Measurements from ENCODE around the gene IFT43.
"Not testable (repeated sequence)": the region's sequence is repeated elsewhere in the genome, so short reads cannot be mapped to it uniquely, and the experiment has no call there.

The IFT43 gene

DNA sequence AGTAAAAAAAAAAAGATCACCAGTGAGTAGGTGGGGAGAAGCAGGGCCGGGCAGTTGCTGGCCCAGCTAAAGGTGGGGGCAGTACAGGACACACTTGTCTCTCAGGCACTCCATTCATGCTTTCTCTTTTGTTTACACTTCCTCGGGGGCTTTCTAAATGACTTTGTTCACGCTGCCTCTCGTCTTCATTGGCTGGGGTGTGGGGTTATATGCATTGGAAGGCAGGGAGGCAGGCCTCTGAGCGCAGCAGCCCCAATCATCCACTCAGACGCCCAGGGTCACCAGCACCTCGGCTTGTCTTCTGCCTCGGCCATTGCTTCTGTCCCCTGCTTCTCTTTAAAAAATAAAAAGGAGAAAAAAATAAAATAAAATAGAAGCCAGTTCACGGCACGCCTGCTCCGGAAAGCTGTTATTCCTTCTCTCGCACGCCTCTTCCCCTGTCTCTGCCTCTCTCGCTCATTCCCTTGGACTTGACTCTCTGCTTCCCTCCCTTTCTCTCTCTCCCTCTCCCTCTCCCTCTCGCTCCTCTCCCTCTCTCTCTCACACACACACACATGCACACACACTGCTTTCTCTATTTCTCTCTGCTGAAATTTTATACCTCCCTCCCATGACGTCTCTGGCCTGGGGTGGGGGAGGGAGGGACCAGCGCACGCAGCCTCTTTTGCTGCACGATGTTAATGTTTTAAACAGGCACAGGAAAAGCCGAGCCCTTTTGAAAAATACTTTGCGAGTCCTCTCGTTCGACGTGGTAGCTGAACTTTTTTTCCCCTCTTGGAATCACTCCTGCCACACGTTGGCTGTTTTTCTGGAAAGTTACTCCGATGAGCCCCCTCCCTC lies 3.9 kb upstream of the IFT43 start, which contains the start of gene TGFB3:
Gene TGFB3, minus strand, starts transcription at position 570 of the 840 bp plus-strand sequence. CDS start 1,102 bp downstream, outside the sequence.
- peak; percentile 72 for DNase-seq

DNA sequence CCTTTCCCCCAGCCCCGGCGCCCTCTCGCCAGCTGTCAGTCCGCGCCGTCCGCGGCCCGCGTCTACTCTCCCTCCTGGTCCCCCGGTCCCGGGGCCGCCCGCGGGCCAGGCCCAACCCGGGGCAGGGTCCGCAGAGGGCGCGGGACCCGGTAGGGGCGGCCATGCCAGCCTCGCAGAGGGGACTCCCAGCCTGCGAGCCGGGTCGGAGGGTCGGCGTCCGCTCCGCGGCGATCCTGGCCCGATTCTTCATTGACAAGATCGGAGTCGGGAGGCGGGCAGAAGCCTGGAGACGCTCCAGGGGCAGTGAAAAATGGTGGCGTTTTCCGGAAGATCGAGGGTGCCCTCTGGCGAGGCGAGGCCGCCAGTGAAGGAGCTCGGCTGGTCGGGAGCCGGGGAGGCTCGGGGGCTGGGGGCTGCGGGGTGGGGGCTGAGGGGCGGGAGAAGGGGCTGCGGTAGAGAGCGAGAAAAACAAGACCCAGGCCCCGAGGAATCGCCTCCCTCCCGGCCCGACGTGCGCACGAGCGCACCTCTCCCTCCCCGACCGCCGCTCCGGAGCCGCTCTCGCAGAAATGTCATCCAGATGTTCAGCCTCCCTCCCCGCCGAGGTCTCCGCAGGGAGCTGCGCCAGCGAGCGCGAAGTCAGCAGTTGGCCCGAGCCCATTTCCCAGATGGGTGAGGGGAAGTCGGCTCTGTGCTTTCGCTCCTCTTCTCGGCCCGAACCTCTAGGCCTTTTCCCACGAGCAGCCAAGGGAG lies 3.1 kb upstream of the IFT43 start:
- DNase-seq: peak; percentile 75

DNA sequence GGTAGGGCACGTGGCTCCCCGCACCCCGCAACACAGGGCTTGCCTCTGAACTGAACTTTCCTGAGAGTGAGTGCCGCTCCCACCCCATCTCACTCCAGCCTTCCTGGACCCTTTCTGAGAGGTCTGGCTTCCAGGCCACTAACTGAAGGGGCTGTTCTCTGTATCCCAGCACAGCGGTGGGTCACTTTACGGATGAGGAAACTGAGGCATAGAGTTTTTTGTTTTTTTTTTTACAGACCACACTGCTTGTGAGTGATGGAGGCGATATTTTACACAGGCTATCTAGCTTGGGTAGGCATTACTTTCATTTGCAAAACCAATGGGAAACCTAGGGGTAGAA lies 2.6 kb upstream of the IFT43 start:
- no peak for DNase-seq

DNA sequence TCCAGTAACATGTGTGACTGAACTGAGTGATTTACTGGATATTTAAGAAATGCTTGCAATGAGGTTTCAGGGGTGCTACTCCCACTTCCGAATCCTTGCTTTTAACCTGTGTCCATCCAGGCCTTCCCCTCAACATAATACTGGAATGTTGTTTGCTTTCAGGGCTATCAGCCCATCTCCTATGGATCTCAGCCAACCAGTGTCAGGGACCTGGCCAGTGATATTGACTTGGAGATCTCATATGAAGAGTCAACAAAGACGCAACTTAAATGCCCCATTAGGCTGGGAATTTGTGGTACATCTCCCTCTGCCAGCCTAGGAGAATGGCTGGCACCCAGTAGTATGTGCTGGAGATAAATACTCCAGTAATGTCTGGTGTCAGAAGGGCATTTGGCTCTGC lies 889 bp upstream of the IFT43 start:
- DNase-seq: no peak

DNA sequence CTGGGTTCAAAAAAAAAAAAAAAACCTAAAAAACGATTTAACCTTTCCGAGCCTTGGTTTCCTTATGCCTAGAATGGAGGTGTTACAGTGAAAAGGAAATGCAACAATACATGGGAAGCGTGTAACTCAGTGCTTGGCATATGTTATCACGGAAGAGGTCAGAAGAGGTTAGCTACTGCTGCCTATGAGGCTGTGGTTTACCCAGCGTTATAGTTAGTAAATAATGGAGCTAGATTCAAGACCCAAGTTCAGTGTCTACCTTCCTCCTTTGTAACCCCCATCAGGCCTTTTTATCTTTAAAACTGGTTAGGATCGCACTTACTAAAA lies 839 bp downstream of the IFT43 start:
- DNase-seq: no peak

DNA sequence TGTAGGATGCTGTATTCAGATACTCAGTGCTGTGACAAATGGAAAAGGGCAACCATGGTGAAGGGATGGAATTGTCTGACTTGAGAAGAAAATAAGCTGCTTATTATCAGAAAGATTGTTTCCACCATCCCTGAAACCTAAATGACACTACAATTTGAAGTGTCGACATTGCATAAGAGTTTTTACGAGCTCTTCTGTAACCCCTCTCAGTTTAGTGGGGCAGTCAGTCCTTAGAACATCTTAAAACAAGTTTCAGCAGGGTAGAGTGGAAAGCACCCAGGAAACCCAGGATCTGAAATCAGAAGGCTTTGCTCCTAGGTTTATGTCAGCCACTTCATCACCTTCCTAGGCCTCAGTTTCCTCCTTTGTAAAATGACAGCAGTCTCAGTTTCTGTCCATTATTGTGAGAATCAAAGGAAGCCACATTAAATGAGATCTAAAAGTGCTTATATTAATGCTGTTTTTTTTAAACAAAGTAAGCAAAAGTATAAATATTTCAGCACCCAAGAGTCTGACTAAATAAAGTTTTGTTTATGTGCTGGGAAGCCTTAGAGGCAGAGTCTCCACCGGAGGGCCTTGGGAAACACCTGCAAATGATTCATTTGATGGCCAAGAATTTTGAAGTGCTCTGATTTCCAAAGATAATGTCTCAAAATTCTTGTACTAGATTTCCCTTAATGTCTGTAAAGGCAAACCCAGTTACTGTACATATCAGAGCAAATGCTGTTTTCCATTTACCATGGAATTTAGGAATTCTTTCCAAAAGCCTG lies 1.8 kb downstream of the IFT43 start:
- no peak for DNase-seq

DNA sequence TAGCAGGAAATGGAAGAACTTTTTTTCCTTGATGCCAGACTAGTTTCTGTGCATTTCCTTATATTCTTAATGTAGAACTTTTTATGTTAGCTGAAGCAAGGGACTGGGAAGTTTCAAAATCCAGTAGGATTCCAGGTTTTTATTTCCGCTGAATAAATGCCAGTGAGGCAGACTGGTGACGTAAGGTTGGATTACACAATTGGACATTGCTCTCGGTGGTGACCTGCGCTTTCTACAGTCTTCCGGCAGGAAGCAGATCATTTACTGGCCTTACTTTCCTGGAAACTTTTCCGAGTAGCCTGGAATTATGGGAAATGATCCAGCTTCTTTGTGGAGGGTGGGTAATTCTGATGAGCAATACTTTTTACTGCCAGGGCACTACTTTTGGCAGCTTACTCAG lies 3.6 kb downstream of the IFT43 start:
- DNase-seq: no peak

DNA sequence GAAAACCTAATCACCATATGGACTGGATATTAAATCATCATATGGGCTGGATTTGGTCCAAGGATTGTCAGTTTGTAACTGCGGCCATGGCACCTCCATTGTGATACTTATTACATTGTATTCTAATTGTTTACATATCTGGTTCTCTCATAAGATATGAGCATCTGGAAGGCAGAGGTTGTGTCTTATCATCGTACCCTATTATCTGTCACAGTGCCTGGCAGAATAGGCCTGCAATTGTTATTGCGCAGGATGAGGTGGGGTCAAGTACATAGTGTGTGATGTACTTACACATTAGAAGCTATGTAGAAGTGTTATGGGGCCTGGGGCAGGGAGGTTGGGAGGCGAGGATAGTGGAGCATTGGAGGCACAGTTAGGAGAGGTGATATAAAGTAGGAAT lies 4.7 kb downstream of the IFT43 start:
- no peak for DNase-seq

DNA sequence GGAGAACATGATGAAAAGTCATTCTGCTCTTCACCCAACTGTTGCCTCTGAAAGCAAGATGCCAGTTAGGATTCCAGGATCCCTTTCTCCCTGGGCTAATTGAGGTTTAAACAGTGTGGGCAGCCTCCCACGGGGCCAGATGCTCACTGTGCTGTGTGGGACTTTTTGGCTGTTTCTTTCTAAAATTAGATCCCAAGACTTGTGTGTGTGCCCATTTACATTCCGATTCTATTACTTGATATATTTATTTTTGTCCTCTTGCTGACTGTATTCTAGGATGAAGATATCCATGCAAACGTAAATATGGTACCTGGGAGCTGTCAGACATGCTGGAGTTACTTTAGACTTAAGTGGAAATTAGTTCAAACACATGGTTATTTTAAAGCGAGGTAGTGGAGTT lies 6.2 kb downstream of the IFT43 start:
- no peak for DNase-seq

DNA sequence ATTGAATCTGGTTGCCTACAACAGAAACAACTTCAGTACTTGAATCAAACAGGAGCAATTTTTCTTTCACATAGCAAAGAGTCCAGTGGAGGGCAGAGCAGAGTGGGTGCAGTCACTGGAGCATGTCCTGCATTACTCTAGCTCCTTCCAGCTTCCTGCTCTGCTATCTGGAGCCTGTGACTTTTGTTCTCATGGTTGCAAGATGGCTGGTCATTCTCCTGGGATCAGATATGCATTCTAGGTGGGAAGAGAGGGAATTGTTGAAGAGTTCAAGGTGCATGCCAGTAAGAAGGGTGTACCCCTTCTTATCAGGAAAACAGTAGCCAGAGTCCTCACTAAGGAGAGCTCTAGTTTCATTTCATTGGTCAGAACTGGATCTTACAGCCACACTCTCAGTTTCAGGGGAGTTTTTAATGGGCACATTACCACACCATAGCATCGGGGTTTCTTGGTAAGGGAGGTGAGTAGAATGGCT lies 8.0 kb downstream of the IFT43 start:
- DNase-seq: no peak

DNA sequence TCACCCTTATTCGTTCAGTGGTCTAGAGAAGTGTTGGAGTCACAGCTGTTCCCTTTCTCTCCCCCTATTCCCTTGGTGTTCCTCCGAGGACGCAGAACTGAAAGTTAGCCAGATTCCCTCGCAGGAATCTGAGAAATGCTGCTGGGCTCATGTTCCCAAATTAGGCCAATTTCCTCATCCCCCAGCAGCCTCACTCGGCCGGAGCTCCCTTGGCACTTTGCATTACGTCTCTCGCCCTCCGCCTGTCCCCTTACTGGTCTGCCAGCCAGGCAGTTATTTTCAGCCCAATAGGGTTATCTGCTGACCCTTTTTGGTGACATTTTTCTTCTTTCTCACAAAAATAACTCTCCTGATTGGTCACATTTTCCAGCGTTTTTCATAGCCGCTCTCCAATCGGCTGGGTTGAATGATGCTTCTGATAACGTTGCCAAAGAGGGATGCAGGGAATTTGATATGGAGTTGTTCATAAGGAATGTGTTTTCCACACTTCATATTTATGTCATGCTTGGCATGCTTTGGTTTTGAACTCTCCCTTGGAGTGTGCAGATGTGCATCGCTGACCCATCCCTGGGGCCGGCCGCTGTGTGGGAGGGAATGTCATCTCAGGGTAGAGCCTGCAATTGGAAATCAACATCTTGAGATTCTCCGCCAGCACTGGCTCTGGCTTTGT lies 9.9 kb downstream of the IFT43 start:
- DNase-seq: no peak

DNA sequence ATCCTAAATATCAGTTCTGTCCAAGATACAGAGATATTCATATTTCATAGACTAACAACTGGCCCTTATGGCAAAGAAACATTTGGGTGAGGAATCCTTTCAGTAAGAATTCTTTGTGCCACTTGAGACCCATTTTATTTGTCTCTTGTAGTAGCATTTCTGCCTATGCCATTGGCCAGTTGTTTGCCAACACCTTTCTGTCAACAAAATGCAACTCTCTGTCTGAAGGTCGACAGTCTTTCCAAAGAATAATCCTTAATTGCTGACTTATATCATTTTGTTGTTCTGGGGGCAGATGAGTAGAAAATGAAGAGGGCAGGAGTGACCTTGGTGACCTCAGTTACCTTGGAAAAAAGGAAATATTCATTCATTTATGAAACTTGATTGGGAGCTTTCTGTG lies 10.9 kb downstream of the IFT43 start:
- DNase-seq: no peak

DNA sequence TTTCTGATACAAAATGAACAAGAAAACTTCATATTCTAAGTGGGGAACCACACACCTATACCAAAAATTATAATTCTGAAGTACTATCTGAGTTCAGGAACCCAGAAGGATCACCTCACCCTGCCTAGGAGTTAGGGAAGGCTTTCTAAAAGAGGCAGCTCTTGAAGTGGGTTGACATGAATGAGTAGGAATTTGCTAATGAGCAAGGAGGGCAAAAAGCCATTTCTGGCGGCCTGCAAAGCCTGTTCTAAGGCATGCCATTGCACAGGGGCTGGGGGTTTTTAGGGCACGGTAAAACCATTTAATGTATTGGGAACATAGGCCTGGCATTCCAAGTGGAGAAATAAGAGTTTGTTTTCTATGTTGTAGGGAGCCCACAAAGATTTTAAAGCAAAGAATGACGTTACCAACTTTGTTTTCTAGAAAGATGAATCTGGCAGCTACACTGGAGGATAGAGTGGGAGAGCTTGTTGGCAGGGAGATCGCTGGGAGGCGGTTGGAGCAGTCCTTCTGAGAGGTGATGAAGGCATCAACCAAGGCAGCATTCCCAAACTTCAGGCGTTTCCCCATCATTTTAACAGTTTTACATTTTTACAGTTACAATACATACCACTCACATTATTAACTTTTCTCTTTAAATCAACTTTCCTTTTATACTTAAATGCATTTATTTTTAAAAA lies 14.1 kb downstream of the IFT43 start:
- no peak for DNase-seq

DNA sequence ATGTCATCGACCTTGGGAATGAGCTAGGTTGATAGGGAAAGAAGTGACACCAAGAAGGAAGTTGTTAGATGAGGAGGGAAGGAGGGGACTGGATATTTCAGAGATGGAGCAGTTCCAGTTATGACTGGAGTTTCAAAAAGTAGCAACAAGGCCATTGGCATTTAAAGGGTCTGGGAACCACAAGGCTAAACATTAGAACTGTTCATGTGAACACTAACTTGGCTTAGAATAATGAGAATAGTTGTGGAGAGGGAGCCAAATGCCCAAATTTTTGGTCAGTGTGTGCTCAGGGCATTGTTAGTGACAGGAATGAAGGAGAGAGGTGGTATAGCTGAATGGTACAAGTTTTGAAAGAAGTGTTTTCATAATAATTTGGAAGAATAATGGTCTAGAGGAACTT lies 16.8 kb downstream of the IFT43 start:
- no peak for DNase-seq

DNA sequence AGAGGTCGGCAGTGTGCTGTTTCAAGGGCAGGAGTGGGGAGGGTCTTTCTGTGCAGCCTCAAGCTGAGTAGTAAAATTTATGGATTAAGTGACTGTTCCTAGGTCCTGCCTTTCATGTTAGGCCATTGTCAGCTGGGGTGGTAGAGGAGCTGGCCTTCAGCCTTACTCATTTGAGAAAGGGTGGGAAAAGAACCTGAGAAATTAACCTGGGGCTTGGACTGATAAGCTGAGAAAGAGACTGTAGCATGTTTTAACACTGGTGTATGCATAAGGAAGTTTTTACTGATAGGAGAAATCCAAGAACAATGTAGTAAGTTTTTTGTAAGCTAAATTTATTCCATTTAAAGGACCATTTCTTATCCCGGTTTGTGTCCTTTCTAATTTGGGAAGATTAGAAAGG lies 20.7 kb downstream of the IFT43 start:
- DNase-seq: no peak

DNA sequence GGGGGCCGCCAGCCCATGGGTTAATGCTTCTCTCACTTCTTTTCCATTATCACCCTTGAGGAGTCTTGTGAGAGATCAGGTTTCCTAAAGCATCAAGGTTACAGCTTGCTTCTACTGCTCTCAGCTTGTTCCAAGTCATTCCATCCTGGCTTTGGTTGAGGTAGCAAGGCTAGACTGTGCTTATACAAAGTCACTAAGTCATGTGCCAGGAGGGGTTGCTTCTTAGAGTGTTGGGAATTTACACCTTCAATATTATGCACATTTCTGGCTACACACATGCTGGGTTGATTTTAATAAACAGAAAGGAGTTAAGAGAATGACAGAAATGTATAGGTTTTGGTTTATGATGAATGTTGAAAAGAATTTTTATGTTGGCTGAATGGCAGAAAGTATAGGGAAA lies 21.8 kb downstream of the IFT43 start:
- DNase-seq: no peak

DNA sequence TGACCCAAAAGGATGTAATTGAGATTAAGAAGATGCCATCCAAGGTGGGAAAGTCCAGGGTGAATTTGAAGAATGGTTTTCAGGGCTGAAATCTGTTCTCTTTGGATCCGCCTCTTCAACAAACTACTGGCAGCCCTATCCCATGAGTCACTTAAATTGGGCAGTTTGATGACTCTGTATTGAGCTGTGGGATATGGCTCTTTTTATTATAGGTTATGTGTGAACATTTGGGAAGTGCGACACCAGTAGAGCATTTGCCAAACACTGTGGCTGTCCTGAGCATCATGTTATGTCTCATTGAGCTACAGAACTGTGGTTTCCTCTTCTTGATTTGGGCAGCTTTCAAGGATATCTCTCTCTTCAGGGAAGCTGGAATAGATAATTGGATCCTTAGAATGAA lies 22.3 kb downstream of the IFT43 start:
- DNase-seq: no peak

DNA sequence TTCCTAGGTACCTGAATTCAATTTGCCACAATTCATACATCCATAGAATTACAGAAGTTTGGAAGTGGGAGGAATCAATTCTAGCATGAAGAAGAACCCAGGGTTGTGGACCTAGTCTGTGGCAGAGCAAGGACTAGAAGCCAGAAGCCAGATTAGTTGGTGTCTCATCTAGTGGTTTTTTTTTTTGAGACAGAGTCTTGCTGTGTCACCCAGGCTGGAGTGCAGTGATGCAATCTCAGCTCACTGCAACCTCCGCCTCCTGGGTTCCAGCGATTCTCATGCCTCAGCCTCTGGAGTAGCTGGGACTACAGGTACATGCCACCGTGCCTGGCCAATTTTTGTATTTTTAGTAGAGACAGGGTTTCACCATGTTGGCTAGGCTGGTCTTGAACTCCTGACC lies 24.1 kb downstream of the IFT43 start:
- not testable (repeated sequence) for DNase-seq

DNA sequence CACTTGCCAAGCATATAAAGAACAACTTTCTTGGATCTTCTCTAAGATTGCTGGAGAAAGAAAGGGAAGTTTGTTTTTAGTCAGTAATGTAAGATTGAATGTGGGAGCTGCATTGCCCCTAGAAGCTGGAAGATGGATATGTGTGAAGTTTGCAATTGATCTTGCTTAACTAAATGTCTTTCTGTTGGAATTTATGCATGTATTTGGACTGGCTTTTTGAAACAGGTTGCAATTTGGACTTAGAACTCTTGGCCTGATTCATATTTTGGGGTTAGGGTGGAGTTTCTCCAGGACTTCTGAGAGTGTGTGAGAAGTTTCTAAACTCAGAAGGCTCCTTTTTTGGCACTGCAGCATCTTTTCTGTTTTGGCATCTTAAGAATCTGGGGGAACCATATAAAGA lies 26.4 kb downstream of the IFT43 start:
- DNase-seq: no peak

DNA sequence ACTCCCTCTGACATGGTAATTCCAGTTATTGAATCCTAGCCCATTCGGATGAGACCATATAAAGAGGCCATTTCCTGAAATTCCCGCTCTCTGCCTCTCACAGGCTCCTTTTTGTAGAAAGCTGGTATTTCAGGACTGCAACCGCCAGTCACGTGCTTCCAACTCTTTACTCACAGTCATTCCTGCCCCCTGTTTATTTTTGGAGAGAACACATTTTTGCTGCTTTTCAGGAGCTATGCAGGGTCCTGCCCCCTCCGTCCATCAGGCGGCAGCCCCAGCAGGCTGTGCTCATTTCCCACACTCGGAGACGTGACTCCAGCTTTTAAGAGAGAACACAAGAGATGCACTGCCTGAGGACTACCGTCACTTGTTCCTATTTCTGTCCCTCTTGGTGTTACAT lies 26.8 kb downstream of the IFT43 start:
- DNase-seq: no peak

DNA sequence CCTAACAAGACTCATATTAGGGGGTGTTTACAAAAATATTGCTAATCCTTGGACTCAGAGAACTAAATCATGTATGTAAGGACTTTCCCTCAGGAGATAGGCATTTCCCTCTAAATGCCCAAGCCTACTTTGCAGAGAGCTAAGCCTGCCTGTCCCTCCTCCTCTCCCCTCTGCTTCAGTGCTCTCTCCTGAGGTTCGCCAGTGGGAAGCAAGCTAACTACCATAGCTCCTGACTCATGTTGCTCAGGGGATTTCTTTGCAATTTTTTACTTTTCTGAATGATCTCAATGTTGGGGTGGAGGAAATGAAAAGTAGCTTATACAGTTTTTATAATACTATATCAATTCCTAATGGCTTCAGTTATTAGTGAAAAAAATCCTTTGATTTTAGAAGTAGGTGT lies 29.6 kb downstream of the IFT43 start:
- no peak for DNase-seq

DNA sequence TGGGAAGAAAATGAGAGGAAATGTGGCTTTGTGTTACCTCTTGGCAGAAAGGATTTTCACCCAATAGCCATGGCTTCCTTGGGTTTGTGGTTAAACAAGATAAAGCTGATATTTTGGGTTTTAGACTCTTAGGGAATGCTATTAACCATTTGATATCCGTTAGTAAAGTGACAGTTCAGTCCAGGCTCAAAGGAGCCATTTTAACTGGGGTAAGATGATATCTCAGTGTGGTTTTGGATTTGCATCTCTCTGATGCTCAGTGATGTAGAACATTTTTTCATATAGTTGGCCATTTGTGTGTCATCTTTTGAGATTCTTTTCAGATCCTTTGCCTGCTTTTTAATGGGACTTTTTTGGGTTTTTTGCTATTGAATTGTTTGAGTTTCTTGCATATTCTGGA lies 30.1 kb downstream of the IFT43 start:
- no peak for DNase-seq

DNA sequence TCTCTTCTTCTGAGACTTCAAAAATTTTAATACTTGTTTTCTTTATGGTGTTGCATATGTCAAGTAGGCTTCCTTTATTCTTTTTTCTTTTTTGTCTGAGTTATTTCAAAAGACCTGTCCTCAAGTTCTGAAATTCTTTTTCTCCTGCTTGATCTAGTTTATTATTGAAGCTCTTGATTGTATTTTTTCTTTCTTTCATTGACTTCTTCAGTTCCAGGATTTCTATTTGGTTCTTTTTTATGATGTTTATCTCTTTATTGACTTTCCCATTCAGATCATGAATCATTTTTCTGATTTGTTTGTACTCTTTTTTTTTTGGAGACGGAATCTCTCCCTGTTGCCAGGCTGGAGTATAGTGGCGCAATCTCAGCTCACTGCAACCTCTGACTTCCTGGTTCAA lies 34.1 kb downstream of the IFT43 start:
- DNase-seq: no peak

Data from CD4-positive, alpha-beta T cell treated with Interleukin-15 for 1 hour (primary cell).